ENCODE data around the gene SLC25A2.

The SLC25A2 gene

DNA sequence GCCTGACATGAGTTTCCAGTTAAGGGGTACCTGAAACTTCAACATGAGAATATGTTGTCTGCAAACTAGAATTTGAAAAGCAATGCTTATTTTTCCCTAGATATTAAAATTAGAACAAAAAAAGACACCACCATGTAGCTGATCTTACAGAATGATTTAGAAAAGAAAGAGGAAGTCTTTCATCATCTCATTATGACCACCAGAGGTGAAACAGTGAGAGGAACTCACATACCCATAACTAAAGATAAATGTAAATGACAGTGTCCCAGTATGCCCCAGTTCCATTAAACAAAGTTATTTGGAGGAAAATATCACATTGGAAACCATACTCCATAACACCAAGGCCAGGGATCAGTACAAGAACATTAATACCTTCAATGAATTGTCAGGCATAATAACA lies 9.9 kb upstream of the SLC25A2 start:
- no peak for DNase-seq

DNA sequence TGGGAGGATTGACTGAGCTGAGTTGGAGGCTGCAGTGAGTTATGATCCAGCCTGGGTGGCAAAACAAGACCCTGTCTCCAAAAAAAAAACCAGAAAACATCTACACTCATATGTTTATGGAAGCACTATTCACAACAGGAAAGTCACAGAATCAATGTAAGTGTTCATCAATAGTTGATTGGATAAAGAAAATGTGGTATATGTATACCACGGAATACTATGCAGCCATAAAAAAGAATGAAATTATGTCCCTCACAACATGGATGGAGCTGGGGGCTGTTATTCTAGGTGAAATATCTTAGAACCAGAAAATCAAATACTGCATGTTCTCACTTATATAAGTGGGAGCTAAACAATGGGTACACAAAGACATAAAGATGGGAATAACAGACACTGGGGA lies 2.8 kb upstream of the SLC25A2 start:
- no peak for DNase-seq

DNA sequence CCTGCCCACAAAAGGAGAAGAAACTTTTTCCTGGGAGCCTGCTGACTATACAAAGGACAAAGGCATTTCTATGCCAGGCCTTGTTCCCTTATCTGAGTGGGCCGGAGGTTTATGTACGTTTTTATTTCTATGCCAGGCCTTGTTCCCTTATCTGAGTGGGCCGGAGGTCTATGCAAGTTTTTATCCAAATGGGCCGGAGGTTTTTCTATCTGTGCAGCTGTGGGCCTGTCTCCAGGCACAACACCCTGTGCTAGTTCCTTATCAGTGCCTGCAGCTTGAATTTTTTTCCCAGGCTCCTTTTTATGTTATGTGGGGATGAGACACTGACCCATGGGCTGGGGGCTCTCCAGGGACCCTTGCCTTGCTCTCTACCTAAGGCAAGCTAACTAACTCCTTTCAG lies 5.5 kb downstream of the SLC25A2 start:
- no peak for DNase-seq

DNA sequence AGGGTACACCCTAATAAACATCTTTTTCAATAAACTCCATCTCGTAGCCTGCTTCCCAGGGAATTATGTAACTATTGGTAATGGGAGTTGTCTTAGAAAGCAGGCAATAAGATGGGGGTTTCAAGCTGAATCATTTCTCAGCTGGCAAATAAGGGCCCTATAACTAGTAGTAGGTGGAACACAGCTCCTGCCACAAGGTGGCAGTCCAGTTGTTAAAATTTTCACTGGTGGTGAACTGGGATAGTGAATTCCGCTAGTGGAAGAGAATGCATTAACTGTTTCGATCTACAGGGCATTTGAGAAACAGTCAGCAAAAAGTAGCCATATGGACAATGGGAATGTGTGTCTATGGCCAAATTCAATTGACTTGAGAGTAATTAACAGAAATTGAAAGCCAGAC lies 30.9 kb downstream of the SLC25A2 start:
- DNase-seq: no peak

DNA sequence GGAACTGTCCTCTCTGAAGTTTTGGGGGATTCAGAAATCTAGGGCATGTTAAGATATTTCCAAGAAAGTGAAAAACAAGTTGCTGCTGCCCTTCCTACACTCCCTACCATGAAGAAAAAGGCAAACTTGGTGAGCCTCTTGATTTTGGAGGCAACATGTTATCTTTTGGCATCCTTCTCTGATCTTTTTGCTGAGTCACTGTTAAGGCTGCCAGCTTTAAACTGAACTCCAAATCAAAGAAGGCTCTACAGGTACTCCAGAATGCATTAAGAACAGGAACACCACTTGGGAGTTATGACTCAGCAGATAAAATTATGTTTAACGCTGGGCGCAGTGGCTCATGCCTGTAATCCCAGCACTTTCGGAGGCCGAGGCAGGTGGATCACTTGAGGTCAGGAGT lies 34.7 kb downstream of the SLC25A2 start:
- DNase-seq: no peak

DNA sequence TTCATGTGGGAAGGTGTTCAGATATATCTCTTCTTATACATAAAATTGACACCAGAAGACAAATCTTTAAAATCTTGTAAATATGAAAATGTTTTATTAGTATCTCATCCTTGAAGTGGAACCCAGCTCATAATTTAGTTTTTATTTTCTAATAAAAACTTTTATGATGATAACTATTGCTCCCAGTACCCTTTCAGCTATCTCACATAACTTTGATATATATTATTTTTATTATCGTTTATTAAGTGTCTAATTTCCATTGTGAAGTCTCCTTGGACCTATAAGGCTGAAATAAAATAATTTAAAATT lies 42.7 kb downstream of the SLC25A2 start:
- DNase-seq: no peak

DNA sequence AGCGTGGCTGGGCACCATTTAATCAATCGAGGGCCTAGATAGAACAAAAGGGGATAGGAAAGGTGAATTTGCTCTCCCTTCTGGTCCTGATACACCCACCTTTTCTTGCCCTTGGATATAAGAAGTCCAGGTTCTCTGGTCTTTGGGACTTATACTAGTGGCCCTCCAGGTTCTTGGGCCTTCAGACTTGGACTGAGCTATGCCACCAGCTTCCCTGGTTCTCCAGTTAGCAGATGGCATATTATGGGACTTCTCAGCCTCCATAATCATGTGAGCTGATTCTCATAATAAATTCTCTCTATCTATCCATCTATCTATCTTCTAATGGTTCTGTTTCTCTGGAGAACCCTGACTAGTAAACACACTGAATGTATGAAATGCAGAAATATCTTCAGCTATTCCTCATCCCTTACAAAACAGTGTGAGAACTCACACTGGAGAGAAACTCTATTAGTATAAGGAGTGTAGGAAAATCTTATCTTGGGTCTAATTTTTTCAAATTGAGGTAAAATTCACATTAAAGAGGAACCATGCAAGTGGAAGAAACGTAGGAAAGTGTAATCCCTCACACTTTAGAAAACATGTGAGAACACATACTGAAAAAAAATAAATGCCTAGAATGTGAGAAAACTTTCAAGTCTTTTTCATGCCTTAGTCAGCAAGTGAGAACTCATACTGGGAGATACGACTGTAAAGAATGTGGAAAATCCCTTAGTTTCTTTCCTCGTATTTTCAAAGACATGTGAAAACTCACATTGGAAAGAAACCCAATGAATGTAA lies 43.2 kb downstream of the SLC25A2 start:
- no peak for DNase-seq

DNA sequence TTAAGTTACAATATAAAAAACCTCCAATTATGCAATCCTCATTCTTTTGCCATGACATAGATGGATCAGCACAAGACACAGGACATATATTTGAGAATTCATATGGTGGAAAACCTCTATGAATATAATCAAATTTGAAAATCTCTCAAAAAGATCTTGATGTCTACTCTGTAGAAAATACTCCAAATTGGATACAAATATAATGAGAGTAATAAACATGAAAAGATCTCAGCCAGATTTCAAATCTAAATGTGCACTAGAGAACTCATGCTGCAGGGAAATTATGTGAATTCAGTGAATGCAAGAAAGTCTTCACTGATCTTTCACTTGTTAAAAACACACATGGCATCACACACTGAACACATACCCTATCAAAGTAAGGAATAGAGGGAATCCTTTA lies 44.9 kb downstream of the SLC25A2 start:
- no peak for DNase-seq

DNA sequence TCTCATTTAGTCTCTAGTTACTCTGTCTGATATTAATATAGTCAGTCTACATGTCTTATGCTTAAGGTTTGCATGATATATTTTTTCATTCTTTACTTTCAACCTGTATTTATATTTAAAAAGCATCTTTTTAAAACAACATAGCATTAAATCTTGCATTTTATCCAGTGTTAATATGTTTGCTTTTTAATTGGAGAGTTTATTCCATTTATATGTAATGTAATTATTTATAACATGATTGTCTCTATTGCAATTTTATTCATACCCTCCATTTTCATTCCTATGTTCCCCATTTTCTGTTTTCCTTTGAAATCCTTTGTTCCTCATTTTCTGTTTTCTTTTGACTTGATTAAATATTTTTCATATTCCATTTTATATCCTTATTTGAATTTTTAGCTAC lies 45.4 kb downstream of the SLC25A2 start:
- DNase-seq: no peak
